Testis (tissue), 2 donors: ENCODE data around the gene UBAC2.

Experiments used
- POLR2A ChIP-seq: fragments of 450-650 bp; IDR thresholded peaks from one replicate; pipeline ENCODE4 v1.6.1; 2017; ENCODE audit warnings: antibody characterized with exemption, mild to moderate bottlenecking, moderate library complexity
- TF ChIP-seq, protein P1 (sequence below), 3 experiments: fragments of 450-650 bp in 2 of 3; fragments of 200-600 bp in 1 of 3; sonication (generic) in 1 of 3; IDR thresholded peaks; one replicate each; pipeline ENCODE4 v1.5.1; 2016 to 2019; ENCODE audit warnings: antibody characterized with exemption in 3 of 3, mild to moderate bottlenecking in 2 of 3, moderate library complexity in 1 of 3

DNA sequence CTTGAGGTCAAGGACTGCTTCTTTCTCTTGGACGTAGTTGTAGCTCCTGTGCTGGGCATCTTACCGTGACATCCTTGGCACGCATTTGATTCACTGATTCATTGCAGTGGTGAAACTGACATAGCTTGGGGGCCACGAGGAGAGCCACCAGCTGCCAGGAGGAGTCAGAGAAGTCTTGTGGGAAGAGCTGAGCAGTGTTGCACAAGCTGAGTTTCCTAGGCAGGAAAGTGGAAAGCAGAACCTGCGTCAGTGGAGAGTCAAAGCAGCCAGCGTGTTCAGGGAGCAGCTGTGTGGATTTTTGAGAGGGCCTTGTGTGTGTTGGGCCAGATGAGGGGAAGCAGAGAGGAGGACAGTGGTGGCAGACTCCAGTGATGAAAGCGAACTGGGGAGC is 111.8 kb downstream of the UBAC2 start:
- TF ChIP-seq, protein P1, sequence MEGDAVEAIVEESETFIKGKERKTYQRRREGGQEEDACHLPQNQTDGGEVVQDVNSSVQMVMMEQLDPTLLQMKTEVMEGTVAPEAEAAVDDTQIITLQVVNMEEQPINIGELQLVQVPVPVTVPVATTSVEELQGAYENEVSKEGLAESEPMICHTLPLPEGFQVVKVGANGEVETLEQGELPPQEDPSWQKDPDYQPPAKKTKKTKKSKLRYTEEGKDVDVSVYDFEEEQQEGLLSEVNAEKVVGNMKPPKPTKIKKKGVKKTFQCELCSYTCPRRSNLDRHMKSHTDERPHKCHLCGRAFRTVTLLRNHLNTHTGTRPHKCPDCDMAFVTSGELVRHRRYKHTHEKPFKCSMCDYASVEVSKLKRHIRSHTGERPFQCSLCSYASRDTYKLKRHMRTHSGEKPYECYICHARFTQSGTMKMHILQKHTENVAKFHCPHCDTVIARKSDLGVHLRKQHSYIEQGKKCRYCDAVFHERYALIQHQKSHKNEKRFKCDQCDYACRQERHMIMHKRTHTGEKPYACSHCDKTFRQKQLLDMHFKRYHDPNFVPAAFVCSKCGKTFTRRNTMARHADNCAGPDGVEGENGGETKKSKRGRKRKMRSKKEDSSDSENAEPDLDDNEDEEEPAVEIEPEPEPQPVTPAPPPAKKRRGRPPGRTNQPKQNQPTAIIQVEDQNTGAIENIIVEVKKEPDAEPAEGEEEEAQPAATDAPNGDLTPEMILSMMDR (IDR thresholded peaks at IDR 0.05) = no peak
- TF ChIP-seq POLR2A = no peak
